H9 (cell line): ENCODE data around the gene SNRNP48. TPM values are rescaled to one million over a fixed set of nuclear protein-coding genes. Genes with fewer than 3 reads are reported as not detected.

Source experiments
- DNase-seq: peaks from one replicate; pipeline ENCODE4 v3.0.0-alpha.2; 2017
- H2AFZ ChIP-seq: one replicate; pipeline ENCODE4 v1.6.1; 2013; ENCODE audit warnings: mild to moderate bottlenecking, low read length, control low read depth, moderate library complexity
- H2AK5ac ChIP-seq: 2 replicates; pipeline ENCODE4 v1.6.1; 2013; ENCODE audit warnings: low read length, control low read depth, mixed read lengths; ENCODE audit not compliant: insufficient read length
- H2BK120ac ChIP-seq: one replicate; pipeline ENCODE4 v1.6.1; 2013; ENCODE audit warnings: low read depth, mild to moderate bottlenecking, low read length, control low read depth, inconsistent platforms; ENCODE audit not compliant: poor library complexity, severe bottlenecking
- H2BK12ac ChIP-seq: 2 replicates; pipeline ENCODE4 v1.6.1; 2013; ENCODE audit warnings: low read length, control low read depth, mixed read lengths, low read depth; ENCODE audit not compliant: insufficient read length
- H2BK15ac ChIP-seq: 2 replicates; pipeline ENCODE4 v1.6.1; 2013; ENCODE audit warnings: low read depth, low read length, control low read depth
- H2BK20ac ChIP-seq: one replicate; pipeline ENCODE4 v1.6.1; 2013; ENCODE audit warnings: low read depth, mild to moderate bottlenecking, low read length, control low read depth, inconsistent platforms; ENCODE audit not compliant: poor library complexity, severe bottlenecking
- H2BK5ac ChIP-seq: 2 replicates; pipeline ENCODE4 v1.6.1; 2013; ENCODE audit warnings: low read length, control low read depth, mixed read lengths; ENCODE audit not compliant: insufficient read length
- H3K14ac ChIP-seq: 2 replicates; pipeline ENCODE4 v1.6.1; 2013; ENCODE audit warnings: low read length, control low read depth; ENCODE audit not compliant: insufficient read depth
- H3K18ac ChIP-seq: 2 replicates; pipeline ENCODE4 v1.6.1; 2013; ENCODE audit warnings: low read depth, mild to moderate bottlenecking, mixed read lengths, low read length, control low read depth; ENCODE audit not compliant: insufficient read length
- H3K23ac ChIP-seq: 2 replicates; pipeline ENCODE4 v1.6.1; 2013; ENCODE audit warnings: low read length, control low read depth, mixed read lengths, low read depth; ENCODE audit not compliant: insufficient read length
- H3K23me2 ChIP-seq: 2 replicates; pipeline ENCODE4 v1.6.1; 2013; ENCODE audit warnings: low read depth, mild to moderate bottlenecking, mixed read lengths, low read length, control low read depth; ENCODE audit not compliant: insufficient read length, poor library complexity, severe bottlenecking
- H3K27ac ChIP-seq: 2 replicates; pipeline ENCODE4 v1.5.1; 2013; ENCODE audit warnings: low read length, control low read depth, mixed read lengths, low read depth; ENCODE audit not compliant: insufficient read length
- H3K27me3 ChIP-seq: 2 replicates; pipeline ENCODE4 v1.6.1; 2013; ENCODE audit warnings: low read length, control low read depth, inconsistent platforms; ENCODE audit not compliant: insufficient read depth
- H3K4ac ChIP-seq: 2 replicates; pipeline ENCODE4 v1.6.1; 2013; ENCODE audit warnings: low read depth, mild to moderate bottlenecking, control low read depth, inconsistent platforms, low read length, moderate library complexity
- H3K4me1 ChIP-seq: 2 replicates; pipeline ENCODE4 v1.6.1; 2013; ENCODE audit warnings: low read length, control low read depth, inconsistent platforms; ENCODE audit not compliant: insufficient read depth
- H3K4me2 ChIP-seq: 2 replicates; pipeline ENCODE4 v1.6.1; 2013; ENCODE audit warnings: low read length, control low read depth, mixed read lengths; ENCODE audit not compliant: insufficient read length, insufficient read depth
- H3K56ac ChIP-seq: 2 replicates; pipeline ENCODE4 v1.6.1; 2013; ENCODE audit warnings: low read depth, mild to moderate bottlenecking, mixed read lengths, low read length, control low read depth; ENCODE audit not compliant: insufficient read length
- H3K79me1 ChIP-seq: 2 replicates; pipeline ENCODE4 v1.6.1; 2013; ENCODE audit warnings: low read depth, mild to moderate bottlenecking, moderate library complexity, low read length, control low read depth, inconsistent platforms; ENCODE audit not compliant: insufficient read depth, poor library complexity, severe bottlenecking
- H3K79me2 ChIP-seq: 2 replicates; pipeline ENCODE4 v1.6.1; 2013; ENCODE audit warnings: low read length, control low read depth, inconsistent platforms; ENCODE audit not compliant: insufficient read depth
- H3K9ac ChIP-seq: 2 replicates; pipeline ENCODE4 v1.6.1; 2013; ENCODE audit warnings: low read length, control low read depth, mixed read lengths; ENCODE audit not compliant: insufficient read length; ENCODE audit errors: extremely low read depth
- H3K9me3 ChIP-seq: one replicate; pipeline ENCODE4 v1.6.1; 2013; ENCODE audit warnings: low read depth, low read length, inconsistent platforms; ENCODE audit not compliant: control insufficient read depth
- H3T11ph ChIP-seq: one replicate; pipeline ENCODE4 v1.6.1; 2013; ENCODE audit warnings: mild to moderate bottlenecking, low read length, control low read depth, inconsistent platforms
- H4K20me1 ChIP-seq: one replicate; pipeline ENCODE4 v1.6.1; 2013; ENCODE audit not compliant: control insufficient read depth, insufficient read length, insufficient read depth
- H4K5ac ChIP-seq: 2 replicates; pipeline ENCODE4 v1.6.1; 2013; ENCODE audit warnings: low read depth, mild to moderate bottlenecking, mixed read lengths, low read length, control low read depth; ENCODE audit not compliant: insufficient read length
- H4K8ac ChIP-seq: replicated peaks from 2 replicates; pipeline ENCODE4 v1.6.1; 2013; ENCODE audit warnings: low read length, control low read depth, mixed read lengths, low read depth; ENCODE audit not compliant: insufficient read length
- H4K91ac ChIP-seq: 2 replicates; pipeline ENCODE4 v1.6.1; 2013; ENCODE audit warnings: low read depth, mild to moderate bottlenecking, moderate library complexity, mixed read lengths, low read length, control low read depth; ENCODE audit not compliant: insufficient read length
- H3K27ac Mint-ChIP-seq, 3 experiments: 2 replicates in 2 of 3; 3 replicates in 1 of 3; pipeline ENCODE4 v1.8.0; 2020 to 2021; ENCODE audit warnings: mixed read lengths in 3 of 3, mild to moderate bottlenecking in 1 of 3, moderate library complexity in 1 of 3
- H3K27me3 Mint-ChIP-seq: 2 replicates; pipeline ENCODE4 v1.8.0; 2021; ENCODE audit warnings: low read depth, mild to moderate bottlenecking, moderate library complexity, mixed read lengths
- H3K36me3 Mint-ChIP-seq, 3 experiments: 2 replicates in 2 of 3; 3 replicates in 1 of 3; pipeline ENCODE4 v1.8.0; 2020 to 2021; ENCODE audit warnings: low read depth in 3 of 3, mixed read lengths in 3 of 3; ENCODE audit not compliant: insufficient read depth in 1 of 3
- H3K4me1 Mint-ChIP-seq, 2 experiments: 2 replicates each; pipeline ENCODE4 v1.8.0; 2020; ENCODE audit warnings: mixed read lengths in 2 of 2
- H3K4me3 Mint-ChIP-seq, 2 experiments: 2 replicates in 1 of 2; 3 replicates in 1 of 2; pipeline ENCODE4 v1.8.0; 2020 to 2021; ENCODE audit warnings: mild to moderate bottlenecking in 2 of 2, mixed read lengths in 2 of 2, moderate library complexity in 1 of 2
- H3K9me3 Mint-ChIP-seq, 2 experiments: 2 replicates in 1 of 2; 3 replicates in 1 of 2; pipeline ENCODE4 v1.8.0; 2020; ENCODE audit warnings: mild to moderate bottlenecking in 2 of 2, mixed read lengths in 2 of 2, moderate library complexity in 1 of 2
- CTCF ChIP-seq: fragments of 200-600 bp; sonication (generic); conservative IDR thresholded peaks from 3 replicates; pipeline ENCODE4 v1.8.0; 2021; ENCODE audit warnings: antibody characterized with exemption, mild to moderate bottlenecking
- WGBS: extraction: QIAGEN DNeasy Blood & Tissue Kit; methylation state at CpG from one replicate; pipeline ENCODE4 v1.1.7; 2013; ENCODE audit warnings: missing lambda C conversion rate, low lambda C conversion rate, mixed read lengths; ENCODE audit not compliant: insufficient read length; ENCODE audit errors: extremely low coverage; 5-methylcytosine and 5-hydroxymethylcytosine counted together
- total RNA-seq: library from RNA; stranded (reverse); gene quantifications from 2 replicates; pipeline ENCODE4 v1.2.1, GENCODE V29; 2021

The SNRNP48 gene
- total RNA-seq, 1 experiment from 2014 or later: 16.9 TPM

GRCh38 chr6:7547315-7547714 lies 42.7 kb upstream of the SNRNP48 start:
- no peak overlapping the region for H2BK120ac ChIP-seq
- no peak for TF ChIP-seq CTCF
- Mint-ChIP-seq H3K4me3 (no peak overlapping the region; a peak in 1 of 5 replicates), H3K9me3 (no peaks in the 10 kb centered on the region), H3K4me1 (peaks cover 45 to 52% of the 10 kb centered on the region in 2 experiments), H3K27ac (no peak overlapping the region; a peak in 1 of 7 replicates), H3K27me3 (peaks cover 6% of the 10 kb centered on the region), H3K36me3 (peaks cover 0 to 8% (median 4%) of the 10 kb centered on the region in 3 experiments; a peak in 3 of 7 replicates)
- no peak overlapping the region for H3K4ac ChIP-seq
- no peaks in the 10 kb centered on the region for H3K27me3 ChIP-seq
- H2AFZ ChIP-seq: no peak overlapping the region
- H3K14ac ChIP-seq: no peak overlapping the region
- H4K20me1 ChIP-seq: no peaks in the 10 kb centered on the region
- no peak overlapping the region for H3K23ac ChIP-seq
- H4K91ac ChIP-seq: no peak overlapping the region
- no peak overlapping the region for H2BK12ac ChIP-seq
- no peak overlapping the region for H2AK5ac ChIP-seq
- no peak overlapping the region for H4K5ac ChIP-seq
- H3K23me2 ChIP-seq: peaks cover 5% of the 10 kb centered on the region
- H3K79me1 ChIP-seq: no peaks in the 10 kb centered on the region
- H3T11ph ChIP-seq: no peak overlapping the region
- H2BK5ac ChIP-seq: no peak overlapping the region
- H3K18ac ChIP-seq: no peak overlapping the region
- H3K9me3 ChIP-seq: no peaks in the 10 kb centered on the region
- no CpG with 5 or more reads among the region's 4 CpGs for whole genome bisulfite sequencing
- no peak overlapping the region for H2BK15ac ChIP-seq
- no peak overlapping the region for H2BK20ac ChIP-seq
- no peak overlapping the region for H3K27ac ChIP-seq
- no peak overlapping the region for H3K56ac ChIP-seq
- no peak overlapping the region for H3K9ac ChIP-seq
- no peaks in the 10 kb centered on the region for H3K79me2 ChIP-seq
- no peak overlapping the region for H3K4me2 ChIP-seq
- no peak for DNase-seq
- no peak overlapping the region for H4K8ac ChIP-seq
- peaks cover 3% of the 10 kb centered on the region; the same call in 1 of the 2 replicates for H3K4me1 ChIP-seq
